Panc1 (cell line): ENCODE data around the gene SRP68.

Experiments used
- CTCF ChIP-seq: fragments of 450-650 bp; IDR thresholded peaks from 2 replicates; pipeline ENCODE4 v1.5.1; 2017; ENCODE audit warnings: mild to moderate bottlenecking
- POLR2AphosphoS5 ChIP-seq: IDR thresholded peaks from 2 replicates; pipeline ENCODE4 v1.6.1; 2012; ENCODE audit warnings: mild to moderate bottlenecking, low read depth, low read length, moderate library complexity
- TF ChIP-seq, protein P1 (sequence below), 2 experiments: IDR thresholded peaks; 2 replicates each; pipeline ENCODE4 v1.6.1; 2011 to 2012; ENCODE audit warnings: low read depth in 2 of 2, control low read depth in 1 of 2, low read length in 1 of 2, mild to moderate bottlenecking in 1 of 2, moderate library complexity in 1 of 2; ENCODE audit not compliant: insufficient read depth in 1 of 2

DNA sequence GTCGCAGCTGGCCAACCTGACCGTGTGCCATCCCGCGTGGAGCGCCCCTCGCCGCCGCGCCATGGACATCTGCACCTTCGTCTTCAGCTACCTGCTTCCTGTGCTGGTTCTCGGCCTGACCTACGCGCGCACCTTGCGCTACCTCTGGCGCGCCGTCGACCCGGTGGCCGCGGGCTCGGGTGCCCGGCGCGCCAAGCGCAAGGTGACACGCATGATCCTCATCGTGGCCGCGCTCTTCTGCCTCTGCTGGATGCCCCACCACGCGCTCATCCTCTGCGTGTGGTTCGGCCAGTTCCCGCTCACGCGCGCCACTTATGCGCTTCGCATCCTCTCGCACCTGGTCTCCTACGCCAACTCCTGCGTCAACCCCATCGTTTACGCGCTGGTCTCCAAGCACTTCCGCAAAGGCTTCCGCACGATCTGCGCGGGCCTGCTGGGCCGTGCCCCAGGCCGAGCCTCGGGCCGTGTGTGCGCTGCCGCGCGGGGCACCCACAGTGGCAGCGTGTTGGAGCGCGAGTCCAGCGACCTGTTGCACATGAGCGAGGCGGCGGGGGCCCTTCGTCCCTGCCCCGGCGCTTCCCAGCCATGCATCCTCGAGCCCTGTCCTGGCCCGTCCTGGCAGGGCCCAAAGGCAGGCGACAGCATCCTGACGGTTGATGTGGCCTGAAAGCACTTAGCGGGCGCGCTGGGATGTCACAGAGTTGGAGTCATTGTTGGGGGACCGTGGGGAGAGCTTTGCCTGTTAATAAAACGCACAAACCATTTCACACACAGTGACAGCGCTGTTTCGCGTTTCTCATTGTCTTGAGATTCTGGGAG is 4.7 kb upstream of the SRP68 start:
- TF ChIP-seq CTCF = no peak
- no peak for TF ChIP-seq POLR2AphosphoS5
- TF ChIP-seq, protein P1, sequence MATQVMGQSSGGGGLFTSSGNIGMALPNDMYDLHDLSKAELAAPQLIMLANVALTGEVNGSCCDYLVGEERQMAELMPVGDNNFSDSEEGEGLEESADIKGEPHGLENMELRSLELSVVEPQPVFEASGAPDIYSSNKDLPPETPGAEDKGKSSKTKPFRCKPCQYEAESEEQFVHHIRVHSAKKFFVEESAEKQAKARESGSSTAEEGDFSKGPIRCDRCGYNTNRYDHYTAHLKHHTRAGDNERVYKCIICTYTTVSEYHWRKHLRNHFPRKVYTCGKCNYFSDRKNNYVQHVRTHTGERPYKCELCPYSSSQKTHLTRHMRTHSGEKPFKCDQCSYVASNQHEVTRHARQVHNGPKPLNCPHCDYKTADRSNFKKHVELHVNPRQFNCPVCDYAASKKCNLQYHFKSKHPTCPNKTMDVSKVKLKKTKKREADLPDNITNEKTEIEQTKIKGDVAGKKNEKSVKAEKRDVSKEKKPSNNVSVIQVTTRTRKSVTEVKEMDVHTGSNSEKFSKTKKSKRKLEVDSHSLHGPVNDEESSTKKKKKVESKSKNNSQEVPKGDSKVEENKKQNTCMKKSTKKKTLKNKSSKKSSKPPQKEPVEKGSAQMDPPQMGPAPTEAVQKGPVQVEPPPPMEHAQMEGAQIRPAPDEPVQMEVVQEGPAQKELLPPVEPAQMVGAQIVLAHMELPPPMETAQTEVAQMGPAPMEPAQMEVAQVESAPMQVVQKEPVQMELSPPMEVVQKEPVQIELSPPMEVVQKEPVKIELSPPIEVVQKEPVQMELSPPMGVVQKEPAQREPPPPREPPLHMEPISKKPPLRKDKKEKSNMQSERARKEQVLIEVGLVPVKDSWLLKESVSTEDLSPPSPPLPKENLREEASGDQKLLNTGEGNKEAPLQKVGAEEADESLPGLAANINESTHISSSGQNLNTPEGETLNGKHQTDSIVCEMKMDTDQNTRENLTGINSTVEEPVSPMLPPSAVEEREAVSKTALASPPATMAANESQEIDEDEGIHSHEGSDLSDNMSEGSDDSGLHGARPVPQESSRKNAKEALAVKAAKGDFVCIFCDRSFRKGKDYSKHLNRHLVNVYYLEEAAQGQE (IDR thresholded peaks at IDR 0.05; ENCODE audit: insufficient read depth in 1 of 2, low read depth in 2 of 2, low read length in 1 of 2) = no peak
